GM20431 (cell line): Measurements from ENCODE around the gene USP43.
"Not testable (repeated sequence)": the region's sequence is repeated elsewhere in the genome, so short reads cannot be mapped to it uniquely, and the experiment has no call there.

Experiments
- in situ Hi-C: fragments of 300-500 bp; cut with MseI, MboI; formaldehyde crosslinking; loops from one replicate; pipeline ENCODE4 v1.15.0; 2020; ENCODE audit warnings: low sequenced_read_pairs; ENCODE audit not compliant: unreplicated experiment

The USP43 gene

DNA sequence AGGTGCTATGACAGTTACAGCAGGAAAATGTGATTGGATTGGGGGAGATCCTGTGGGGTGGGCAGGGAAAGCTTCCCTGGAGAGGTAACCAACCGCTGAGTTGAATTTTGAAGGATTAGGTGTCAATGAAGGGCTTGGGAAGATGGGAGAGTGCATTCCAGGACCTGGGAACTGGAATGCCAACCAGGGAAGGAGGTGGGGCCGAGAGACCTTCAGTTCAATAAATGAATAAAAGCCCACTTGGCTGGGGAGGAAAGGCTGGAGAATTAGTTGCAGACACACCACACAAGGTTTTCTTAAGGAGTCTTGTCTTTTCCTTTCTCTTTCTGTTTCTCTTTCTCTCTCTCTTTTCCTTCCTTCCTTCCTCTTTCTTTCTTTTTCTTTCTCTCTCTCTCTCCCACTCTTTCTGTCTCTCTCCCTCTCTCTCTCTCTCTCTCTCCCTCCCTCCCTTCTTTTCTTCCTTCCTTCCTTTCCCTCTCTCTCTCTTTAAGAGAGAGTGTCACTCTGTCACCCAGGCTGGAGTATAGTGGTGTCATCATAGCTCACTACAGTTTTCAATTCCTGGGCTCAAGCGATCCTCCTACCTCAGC, 3.3 kb downstream of the USP43 start:
- in situ Hi-C loops: no loop called here

- in situ Hi-C loops: no loop called here
Measured at GRCh38 chr17:9658593-9659211, 13.4 kb downstream of the USP43 start.

GRCh38 chr17:9661027-9661426, 15.7 kb downstream of the USP43 start:
- in situ Hi-C loops: no loop called here

DNA sequence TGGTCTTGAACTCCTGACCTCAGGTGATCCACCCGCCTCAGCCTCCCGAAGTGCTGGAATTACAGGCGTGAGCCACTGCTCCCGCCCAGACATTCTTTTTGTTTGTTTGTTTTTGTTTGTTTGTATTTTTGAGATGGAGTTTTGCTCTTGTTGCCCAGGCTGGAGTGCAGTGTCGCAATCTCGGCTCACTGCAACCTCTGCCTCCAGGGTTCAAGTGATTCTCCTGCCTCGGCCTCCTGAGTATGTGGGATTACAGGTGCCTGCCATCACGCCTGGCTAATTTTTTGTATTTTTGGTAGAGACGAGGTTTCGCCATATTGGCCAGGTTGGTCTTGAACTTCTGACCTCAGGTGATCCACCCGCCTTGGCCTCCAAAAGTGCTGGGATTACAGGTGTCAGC, 18.2 kb downstream of the USP43 start:
- in situ Hi-C loops: not testable (repeated sequence)

DNA sequence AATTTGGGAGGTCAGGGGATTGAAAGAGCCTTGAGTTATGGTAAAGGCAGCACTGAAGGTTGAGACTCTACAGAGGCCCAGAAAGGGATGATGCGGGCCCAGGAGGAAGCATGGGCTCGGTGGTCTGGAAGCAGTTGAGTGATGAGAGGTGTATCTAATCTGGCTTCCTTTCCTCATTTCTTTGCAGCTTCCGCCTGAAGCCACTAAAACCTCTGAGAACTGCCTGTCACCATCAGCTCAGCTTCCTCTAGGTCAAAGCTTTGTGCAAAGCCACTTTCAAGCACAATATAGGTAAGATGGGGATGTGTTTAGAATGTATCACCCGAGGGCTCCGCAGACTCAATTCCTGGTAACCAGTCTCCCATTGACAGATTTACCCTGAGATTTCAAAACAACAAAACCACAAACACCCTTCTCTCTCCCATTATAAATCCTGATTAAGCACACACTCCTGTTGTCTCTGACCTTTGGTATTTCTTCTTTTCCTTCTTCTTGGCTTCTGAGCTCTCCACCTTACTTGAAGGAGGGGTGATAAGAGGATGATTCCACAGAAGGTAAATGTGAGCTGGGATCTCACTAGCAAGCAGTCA, 21.2 kb downstream of the USP43 start:
- in situ Hi-C loops: no loop called here

GRCh38 chr17:9668517-9668916, 23.2 kb downstream of the USP43 start:
- in situ Hi-C loops: no loop called here

GRCh38 chr17:9669551-9670008, 24.3 kb downstream of the USP43 start:
- in situ Hi-C loops: no loop called here

- in situ Hi-C loops: no loop called here
Measured at GRCh38 chr17:9670596-9670995, 25.3 kb downstream of the USP43 start.

- in situ Hi-C loops: no loop called here
Measured at GRCh38 chr17:9671559-9671958, 26.2 kb downstream of the USP43 start.

GRCh38 chr17:9672266-9672665, 26.9 kb downstream of the USP43 start:
- in situ Hi-C loops: no loop called here

DNA sequence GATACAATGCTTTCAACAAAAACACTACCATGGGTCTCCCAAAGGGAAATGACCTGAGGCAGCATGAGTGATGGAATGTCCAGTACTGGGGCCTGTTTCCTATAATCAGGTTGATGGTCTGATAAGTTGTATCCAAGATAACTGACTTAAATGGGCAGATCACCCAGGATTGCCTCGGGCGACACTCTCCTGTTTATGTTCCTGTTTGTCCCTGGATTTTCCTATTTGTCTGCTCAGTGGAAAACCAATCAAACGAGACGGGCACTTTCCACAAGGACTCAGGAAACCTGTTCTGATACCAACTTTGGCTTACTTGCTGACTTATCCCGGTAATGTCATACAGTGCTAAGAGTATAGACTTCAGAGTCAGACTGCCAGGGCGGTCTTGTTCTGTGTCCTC, 27.4 kb downstream of the USP43 start:
- in situ Hi-C loops: no loop called here

DNA sequence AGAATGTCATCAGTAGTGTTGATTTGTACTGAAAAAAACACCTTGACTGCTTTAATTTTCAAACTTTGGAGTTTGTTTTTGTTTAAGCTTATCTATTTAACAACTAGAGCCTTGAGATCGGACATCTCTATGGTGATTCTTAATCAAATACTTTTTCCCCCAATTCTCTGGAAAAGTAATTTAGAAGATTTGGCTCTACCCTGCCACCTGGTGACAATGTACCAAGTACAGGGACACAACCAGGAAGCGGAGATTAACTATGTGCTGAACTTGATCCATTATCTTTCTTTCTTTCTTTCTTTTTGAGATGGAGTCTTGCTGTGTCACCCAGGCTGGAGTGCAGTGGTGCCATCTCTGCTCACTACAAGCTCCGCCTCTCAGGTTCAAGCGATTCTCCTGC, 30.8 kb downstream of the USP43 start:
- in situ Hi-C loops: no loop called here

DNA sequence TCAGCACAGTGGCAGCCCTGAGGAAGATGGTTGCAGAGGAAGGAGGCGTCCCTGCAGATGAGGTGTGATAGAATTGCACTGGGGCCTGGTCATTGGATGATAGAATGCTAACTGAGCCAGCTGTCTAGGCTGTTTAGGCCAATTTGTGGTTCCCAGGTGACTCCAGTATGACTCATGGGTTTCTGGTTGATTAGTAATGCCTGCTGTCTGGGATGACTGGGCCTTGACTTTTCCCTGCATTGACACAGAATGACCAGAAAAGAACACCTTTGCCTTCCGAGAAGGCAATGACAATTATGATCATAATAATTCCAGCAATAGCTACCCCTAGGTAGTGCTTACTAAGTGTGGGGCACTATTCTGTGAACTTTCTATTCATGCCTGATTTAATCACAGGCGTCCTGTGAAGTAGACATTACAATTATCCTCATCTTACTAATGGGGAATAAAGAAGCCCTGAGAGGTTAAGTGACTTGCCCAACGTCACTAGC, 31.5 kb downstream of the USP43 start:
- in situ Hi-C loops: no loop called here

DNA sequence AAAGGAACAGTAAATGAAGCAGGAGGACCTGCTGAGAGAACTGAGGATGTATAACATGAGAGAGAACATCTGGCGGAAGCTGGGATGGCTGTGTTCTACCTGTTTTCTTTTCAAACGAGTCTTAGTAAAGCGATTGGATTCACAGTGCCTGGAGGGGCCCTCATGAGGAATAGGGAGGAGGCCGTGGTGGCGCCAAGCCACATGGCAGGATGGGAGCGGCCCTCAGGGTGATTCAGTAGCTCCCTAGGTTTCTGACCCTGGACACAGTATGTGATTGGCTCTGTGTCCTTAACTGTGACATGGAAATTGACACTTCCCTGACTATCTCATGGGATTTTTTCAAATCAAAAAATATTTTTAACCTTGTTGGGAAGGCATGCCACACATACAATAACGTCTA, 32.1 kb downstream of the USP43 start:
- in situ Hi-C loops: no loop called here

GRCh38 chr17:9677896-9678295, 32.6 kb downstream of the USP43 start:
- in situ Hi-C loops: no loop called here

GRCh38 chr17:9684955-9685621, 39.8 kb downstream of the USP43 start:
- in situ Hi-C loops: no loop called here

GRCh38 chr17:9693755-9694154, 48.4 kb downstream of the USP43 start:
- in situ Hi-C loops: no loop called here

GRCh38 chr17:9696279-9697044, 51.1 kb downstream of the USP43 start:
- in situ Hi-C loops: no loop called here

- in situ Hi-C loops: no loop called here
Measured at GRCh38 chr17:9700136-9700535, 54.8 kb downstream of the USP43 start.

- in situ Hi-C loops: no loop called here
Measured at GRCh38 chr17:9700754-9701476, 55.6 kb downstream of the USP43 start.
